ENCODE results near the gene MIA.

DNA sequence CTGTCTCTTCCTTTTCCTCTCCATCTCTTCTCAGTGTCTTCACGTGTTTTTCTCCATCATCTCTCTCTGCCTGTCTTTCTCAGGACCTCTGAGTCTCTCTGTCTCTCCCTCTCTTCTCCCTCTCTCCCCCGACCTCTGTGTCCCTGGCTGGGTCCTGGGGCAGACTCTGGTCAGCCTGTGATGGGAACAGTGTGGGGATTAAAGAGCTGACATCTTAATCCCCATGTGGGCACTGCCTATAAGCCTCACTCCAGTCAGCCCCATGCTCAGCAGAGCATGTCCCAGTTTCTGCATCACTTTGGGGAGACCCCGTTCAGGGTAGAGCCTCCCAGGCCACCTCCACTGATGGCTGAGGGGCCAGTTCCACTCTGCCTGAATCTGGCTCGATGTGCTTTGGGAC lies 39.9 kb downstream of the MIA start:
- no peak for TF ChIP-seq ZNF263 (CRISPR knock-in tag; IDR thresholded peaks at IDR 0.05; ENCODE audit: borderline replicate concordance)
- no peak for TF ChIP-seq CCAR2 (IDR thresholded peaks at IDR 0.05; ENCODE audit: low read depth, low read length)
- TF ChIP-seq IFI16 (CRISPR knock-in tag; IDR thresholded peaks at IDR 0.05), result no peak
- no peak for TF ChIP-seq HDGF (IDR thresholded peaks at IDR 0.05)
- TF ChIP-seq NR0B1 (IDR thresholded peaks at IDR 0.05; ENCODE audit: partially characterized antibody), result no peak
- no peak for TF ChIP-seq CC2D1A (IDR thresholded peaks at IDR 0.05)
- TF ChIP-seq, protein P1, sequence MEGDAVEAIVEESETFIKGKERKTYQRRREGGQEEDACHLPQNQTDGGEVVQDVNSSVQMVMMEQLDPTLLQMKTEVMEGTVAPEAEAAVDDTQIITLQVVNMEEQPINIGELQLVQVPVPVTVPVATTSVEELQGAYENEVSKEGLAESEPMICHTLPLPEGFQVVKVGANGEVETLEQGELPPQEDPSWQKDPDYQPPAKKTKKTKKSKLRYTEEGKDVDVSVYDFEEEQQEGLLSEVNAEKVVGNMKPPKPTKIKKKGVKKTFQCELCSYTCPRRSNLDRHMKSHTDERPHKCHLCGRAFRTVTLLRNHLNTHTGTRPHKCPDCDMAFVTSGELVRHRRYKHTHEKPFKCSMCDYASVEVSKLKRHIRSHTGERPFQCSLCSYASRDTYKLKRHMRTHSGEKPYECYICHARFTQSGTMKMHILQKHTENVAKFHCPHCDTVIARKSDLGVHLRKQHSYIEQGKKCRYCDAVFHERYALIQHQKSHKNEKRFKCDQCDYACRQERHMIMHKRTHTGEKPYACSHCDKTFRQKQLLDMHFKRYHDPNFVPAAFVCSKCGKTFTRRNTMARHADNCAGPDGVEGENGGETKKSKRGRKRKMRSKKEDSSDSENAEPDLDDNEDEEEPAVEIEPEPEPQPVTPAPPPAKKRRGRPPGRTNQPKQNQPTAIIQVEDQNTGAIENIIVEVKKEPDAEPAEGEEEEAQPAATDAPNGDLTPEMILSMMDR (IDR thresholded peaks at IDR 0.05 in 2 of 3, conservative IDR thresholded peaks at IDR 0.05 in 1 of 3; ENCODE audit: insufficient read depth in 2 of 3, low read depth in 1 of 3, low read length in 3 of 3), result no peak
- no peak for TF ChIP-seq CREB1 (IDR thresholded peaks at IDR 0.05)
- TF ChIP-seq CREB1 (CRISPR knock-in tag; IDR thresholded peaks at IDR 0.05), result no peak
- TF ChIP-seq POLR2A (conservative IDR thresholded peaks at IDR 0.05), result no peak
- TF ChIP-seq HDAC2 (IDR thresholded peaks at IDR 0.05), result no peak
- no peak for TF ChIP-seq SREBF2 (CRISPR knock-in tag; IDR thresholded peaks at IDR 0.05)
- TF ChIP-seq ZNF274 (IDR thresholded peaks at IDR 0.05; ENCODE audit: borderline replicate concordance, low read depth, low read length), result no peak
- no peak for TF ChIP-seq POLR2AphosphoS5 (IDR thresholded peaks at IDR 0.05; ENCODE audit: control insufficient read depth, insufficient read depth, low read depth, low read length)
- TF ChIP-seq ZNF133 (CRISPR knock-in tag; IDR thresholded peaks at IDR 0.05), result no peak

All from K562 (cell line).